Measurements from ENCODE around the gene PIK3AP1.

Gene PIK3AP1

GRCh38 chr10:96671211-96671890 lies 49.0 kb downstream of the PIK3AP1 start:
- DNase-seq: no peak

- DNase-seq: no peak
Observed at GRCh38 chr10:96670786-96671185, 49.5 kb downstream of the PIK3AP1 start.

- no peak for DNase-seq
Observed at GRCh38 chr10:96667401-96667800, 52.9 kb downstream of the PIK3AP1 start.

- no peak for DNase-seq
Observed at GRCh38 chr10:96666741-96667140, 53.6 kb downstream of the PIK3AP1 start.

GRCh38 chr10:96665306-96665705 lies 55.0 kb downstream of the PIK3AP1 start:
- DNase-seq: no peak

- DNase-seq: no peak
Observed at GRCh38 chr10:96664563-96664962, 55.8 kb downstream of the PIK3AP1 start.

- DNase-seq: no peak
Observed at GRCh38 chr10:96663797-96664196, 56.5 kb downstream of the PIK3AP1 start.

- no peak for DNase-seq
Observed at GRCh38 chr10:96661632-96662031, 58.7 kb downstream of the PIK3AP1 start.

GRCh38 chr10:96660297-96660696 lies 60.0 kb downstream of the PIK3AP1 start:
- DNase-seq: no peak

- DNase-seq: no peak
Observed at GRCh38 chr10:96658844-96659243, 61.5 kb downstream of the PIK3AP1 start.

- DNase-seq: no peak
Observed at GRCh38 chr10:96657385-96657784, 62.9 kb downstream of the PIK3AP1 start.

- DNase-seq: no peak
Observed at GRCh38 chr10:96656839-96657238, 63.5 kb downstream of the PIK3AP1 start.

- DNase-seq: no peak
Observed at GRCh38 chr10:96656198-96656577, 64.1 kb downstream of the PIK3AP1 start.

- no peak for DNase-seq
Observed at GRCh38 chr10:96655461-96656197, 64.7 kb downstream of the PIK3AP1 start.

- DNase-seq: peak; percentile 16 to 34
Observed at GRCh38 chr10:96651998-96652431, 68.3 kb downstream of the PIK3AP1 start.

- DNase-seq: no peak
Observed at GRCh38 chr10:96650958-96651357, 69.4 kb downstream of the PIK3AP1 start.

- no peak for DNase-seq
Observed at GRCh38 chr10:96648297-96648696, 72.0 kb downstream of the PIK3AP1 start.

- DNase-seq: no peak
Observed at GRCh38 chr10:96647466-96647865, 72.8 kb downstream of the PIK3AP1 start.

- DNase-seq: no peak
Observed at GRCh38 chr10:96646751-96647166, 73.6 kb downstream of the PIK3AP1 start.

GRCh38 chr10:96646301-96646700 lies 74.0 kb downstream of the PIK3AP1 start:
- no peak for DNase-seq

GRCh38 chr10:96645191-96645721 lies 75.1 kb downstream of the PIK3AP1 start:
- no peak for DNase-seq

- DNase-seq: no peak
Observed at GRCh38 chr10:96643920-96644319, 76.4 kb downstream of the PIK3AP1 start.

- peak; percentile 79 to 82 for DNase-seq
Observed at GRCh38 chr10:96642973-96643372, 77.3 kb downstream of the PIK3AP1 start.

- DNase-seq: no peak
Observed at GRCh38 chr10:96642530-96642929, 77.8 kb downstream of the PIK3AP1 start.
